ENCODE measurements around the gene CACNA1I. TPM values are rescaled to one million over a fixed set of nuclear protein-coding genes. Genes with fewer than 3 reads are reported as not detected.

CACNA1I gene
- total RNA-seq, 1 experiment from 2014 or later = 0.90 TPM

- POLR2A ChIA-PET (ENCODE audit: low non-redundant PET) = no interaction called here
- intact Hi-C loops (cut with micrococcal nuclease; ENCODE audit: unreplicated experiment) = no loop called here
- Histone ChIP-seq H3K36me3 (ENCODE audit: insufficient read depth, low read length, poor library complexity, severe bottlenecking) (no peaks in the 10 kb centered on the region), H3K4me3 (ENCODE audit: low read depth, low read length, poor library complexity, severe bottlenecking) (no peak overlapping the region), H3K27me3 (replicated peaks; ENCODE audit: insufficient read depth, low read depth, low read length, poor library complexity) (no peaks in the 10 kb centered on the region), H3K27ac (ENCODE audit: low read depth, low read length, poor library complexity, severe bottlenecking) (no peak overlapping the region), H3K9me3 (ENCODE audit: low read depth, low read length, poor library complexity, severe bottlenecking) (no peaks in the 10 kb centered on the region), H3K4me1 (ENCODE audit: insufficient read depth, low read length, poor library complexity, severe bottlenecking) (no peaks in the 10 kb centered on the region)
- no TSS peak for BruUV-seq (replicated peaks)
- TF ChIP-seq EZH2 (IDR thresholded peaks at IDR 0.05; ENCODE audit: borderline replicate concordance, low read depth, low read length, poor library complexity, severe bottlenecking) (no peak), CTCF (conservative IDR thresholded peaks at IDR 0.05; ENCODE audit: low read depth, low read length) (no peak)
- CTCF ChIA-PET = no interaction called here
- no peak for DNase-seq (ENCODE audit: low spot score)
These were observed 94.7 kb downstream of the CACNA1I start for GRCh38 chr22:39665229-39665628.

- no TSS peak for BruUV-seq (replicated peaks)
These were observed 95.3 kb downstream of the CACNA1I start for GRCh38 chr22:39665661-39666431.

GRCh38 chr22:39666495-39666894, 95.9 kb downstream of the CACNA1I start:
- intact Hi-C loops (cut with micrococcal nuclease; ENCODE audit: unreplicated experiment) = no loop called here
- H3K27ac ChIP-seq (ENCODE audit: low read depth, low read length, poor library complexity, severe bottlenecking) = no peak overlapping the region
- peaks cover 1% of the 10 kb centered on the region for H3K9me3 ChIP-seq (ENCODE audit: low read depth, low read length, poor library complexity, severe bottlenecking)
- no peaks in the 10 kb centered on the region for H3K36me3 ChIP-seq (ENCODE audit: insufficient read depth, low read length, poor library complexity, severe bottlenecking)
- H3K27me3 ChIP-seq (replicated peaks; ENCODE audit: insufficient read depth, low read depth, low read length, poor library complexity) = no peaks in the 10 kb centered on the region
- ChIA-PET CTCF (no interaction called here), POLR2A (ENCODE audit: low non-redundant PET) (no interaction called here)
- no peak for DNase-seq (ENCODE audit: low spot score)
- BruUV-seq (replicated peaks) = no TSS peak
- H3K4me3 ChIP-seq (ENCODE audit: low read depth, low read length, poor library complexity, severe bottlenecking) = no peak overlapping the region
- TF ChIP-seq EZH2 (IDR thresholded peaks at IDR 0.05; ENCODE audit: borderline replicate concordance, low read depth, low read length, poor library complexity, severe bottlenecking) = no peak
- no peak for TF ChIP-seq CTCF (conservative IDR thresholded peaks at IDR 0.05; ENCODE audit: low read depth, low read length)
- no peaks in the 10 kb centered on the region for H3K4me1 ChIP-seq (ENCODE audit: insufficient read depth, low read length, poor library complexity, severe bottlenecking)

More at GRCh38 chr22:39665661-39666431, 95.3 kb downstream of the CACNA1I start:
- Histone ChIP-seq H3K27me3 (replicated peaks; ENCODE audit: insufficient read depth, low read depth, low read length, poor library complexity) (no peaks in the 10 kb centered on the region), H3K9me3 (ENCODE audit: low read depth, low read length, poor library complexity, severe bottlenecking) (no peaks in the 10 kb centered on the region), H3K36me3 (ENCODE audit: insufficient read depth, low read length, poor library complexity, severe bottlenecking) (no peaks in the 10 kb centered on the region), H3K4me1 (ENCODE audit: insufficient read depth, low read length, poor library complexity, severe bottlenecking) (no peaks in the 10 kb centered on the region), H3K27ac (ENCODE audit: low read depth, low read length, poor library complexity, severe bottlenecking) (no peak overlapping the region), H3K4me3 (ENCODE audit: low read depth, low read length, poor library complexity, severe bottlenecking) (no peak overlapping the region)
- no peak for DNase-seq (ENCODE audit: low spot score)
- ChIA-PET POLR2A (ENCODE audit: low non-redundant PET) (no interaction called here), CTCF (no interaction called here)
- TF ChIP-seq CTCF (conservative IDR thresholded peaks at IDR 0.05; ENCODE audit: low read depth, low read length) = no peak
- TF ChIP-seq EZH2 (IDR thresholded peaks at IDR 0.05; ENCODE audit: borderline replicate concordance, low read depth, low read length, poor library complexity, severe bottlenecking) = no peak
- intact Hi-C loops (cut with micrococcal nuclease; ENCODE audit: unreplicated experiment) = no loop called here
